ENCODE results near the gene CMTM7. TPM values are rescaled to one million over a fixed set of nuclear protein-coding genes. Genes with fewer than 3 reads are reported as not detected.

The CMTM7 gene
- total and polyA plus RNA-seq, 2 of the 13 experiments (the other 11 are each of a cell fraction or from before 2014, with no cell fraction given), result 20.9 to 21.4 TPM

GRCh38 chr3:32430900-32431299, 39.2 kb downstream of the CMTM7 start:
- H3K9me3 ChIP-seq (ENCODE audit: low read length), result no peaks in the 10 kb centered on the region
- no peak for DNase-seq (ENCODE audit: low spot score)
- 95% methylated on average over 5 of the region's 5 CpGs for WGBS (ENCODE audit: low lambda C conversion rate)
- peaks cover 20% of the 10 kb centered on the region for H3K79me2 ChIP-seq (ENCODE audit: insufficient read depth, low read length)
- no peak for ATAC-seq
- no peak overlapping the region for H2AFZ ChIP-seq (ENCODE audit: low read length)
- in situ Hi-C loops (cut with HindIII; ENCODE audit: extremely low pct_ligation_motif_present, low pct_unique_long_range_greater_than_20kb), result no loop called here
- ChIA-PET CTCF (ENCODE audit: low intra/inter-chr PET ratio, low total read pairs) (no interaction called here), POLR2A (no interaction called here)
- intact Hi-C loops (cut with micrococcal nuclease; ENCODE audit: unreplicated experiment), result no loop called here
- H3K4me2 ChIP-seq (ENCODE audit: low read depth, low read length), result no peak overlapping the region
- peaks cover 14% of the 10 kb centered on the region for H3K4me1 ChIP-seq (ENCODE audit: insufficient read depth, low read length)
- no peaks in the 10 kb centered on the region for H3K27me3 ChIP-seq (ENCODE audit: control insufficient read depth in 1 of 2, insufficient read depth in 2 of 2, low read length in 2 of 2)
- no peaks in the 10 kb centered on the region for H4K20me1 ChIP-seq (ENCODE audit: insufficient read depth, low read length)
- H3K9ac ChIP-seq (ENCODE audit: insufficient read depth, low read depth, low read length), result no peak overlapping the region
- no peak for TF ChIP-seq ZUFSP (CRISPR knock-in tag; IDR thresholded peaks at IDR 0.05; ENCODE audit: borderline replicate concordance)
- TF ChIP-seq ZBTB49 (CRISPR knock-in tag; IDR thresholded peaks at IDR 0.05; ENCODE audit: borderline replicate concordance), result no peak
- no peak for TF ChIP-seq ZNF644 (CRISPR knock-in tag; IDR thresholded peaks at IDR 0.05; ENCODE audit: low read depth)
- no TSS peak for BruUV-seq (replicated peaks)
- peaks cover 0 to 3% of the 10 kb centered on the region in 2 experiments; a peak in 1 of 5 replicates for H3K36me3 ChIP-seq (replicated peaks in 1 of 2; ENCODE audit: control insufficient read depth in 1 of 2, insufficient read depth in 2 of 2, low read length in 2 of 2)
- FAIRE-seq, result no peak
- no peak overlapping the region for H3K4me3 ChIP-seq (replicated peaks in 1 of 3; ENCODE audit: insufficient read depth in 1 of 3, low read depth in 2 of 3, low read length in 3 of 3)
- no peak overlapping the region for H3K27ac ChIP-seq (ENCODE audit: extremely low read length, insufficient read depth, low read length)

GRCh38 chr3:32431481-32431880, 39.8 kb downstream of the CMTM7 start:
- no peak for TF ChIP-seq CTCF (CRISPR knock-in tag; IDR thresholded peaks at IDR 0.05)
- no peak for TF ChIP-seq PLSCR1 (CRISPR knock-in tag; IDR thresholded peaks at IDR 0.05; ENCODE audit: borderline replicate concordance)

More at GRCh38 chr3:32431481-32431880, 39.8 kb downstream of the CMTM7 start:
- no peak for ATAC-seq
- Histone ChIP-seq H3K4me2 (ENCODE audit: low read depth, low read length) (no peak overlapping the region), H3K4me1 (ENCODE audit: insufficient read depth, low read length) (peaks cover 14% of the 10 kb centered on the region), H3K27me3 (ENCODE audit: control insufficient read depth in 1 of 2, insufficient read depth in 2 of 2, low read length in 2 of 2) (no peaks in the 10 kb centered on the region), H2AFZ (ENCODE audit: low read length) (no peak overlapping the region), H3K9ac (ENCODE audit: insufficient read depth, low read depth, low read length) (no peak overlapping the region), H3K9me3 (ENCODE audit: low read length) (no peaks in the 10 kb centered on the region), H4K20me1 (ENCODE audit: insufficient read depth, low read length) (no peaks in the 10 kb centered on the region), H3K4me3 (replicated peaks in 1 of 3; ENCODE audit: insufficient read depth in 1 of 3, low read depth in 2 of 3, low read length in 3 of 3) (no peak overlapping the region), H3K27ac (ENCODE audit: extremely low read length, insufficient read depth, low read length) (no peak overlapping the region), H3K36me3 (replicated peaks in 1 of 2; ENCODE audit: control insufficient read depth in 1 of 2, insufficient read depth in 2 of 2, low read length in 2 of 2) (peaks cover 0 to 3% of the 10 kb centered on the region in 2 experiments; a peak in 1 of 5 replicates), H3K79me2 (ENCODE audit: insufficient read depth, low read length) (peaks cover 20% of the 10 kb centered on the region)
- in situ Hi-C loops (cut with HindIII; ENCODE audit: extremely low pct_ligation_motif_present, low pct_unique_long_range_greater_than_20kb) (no loop called here), intact Hi-C loops (cut with micrococcal nuclease; ENCODE audit: unreplicated experiment) (no loop called here)
- ChIA-PET POLR2A (no interaction called here), CTCF (ENCODE audit: low intra/inter-chr PET ratio, low total read pairs) (no interaction called here)
- 90% methylated on average over 3 of the region's 3 CpGs for WGBS (ENCODE audit: low lambda C conversion rate)
- DNase-seq (ENCODE audit: low spot score), result no peak
- no TSS peak for BruUV-seq (replicated peaks)
- FAIRE-seq, result no peak
